ENCODE data around the gene CCNF. TPM values are rescaled to one million over a fixed set of nuclear protein-coding genes. Genes with fewer than 3 reads are reported as not detected.

Gene CCNF
- total and polyA plus RNA-seq, 2 of the 4 experiments (the other 2 are of a cell fraction), result 8.2 to 20.1 TPM

DNA sequence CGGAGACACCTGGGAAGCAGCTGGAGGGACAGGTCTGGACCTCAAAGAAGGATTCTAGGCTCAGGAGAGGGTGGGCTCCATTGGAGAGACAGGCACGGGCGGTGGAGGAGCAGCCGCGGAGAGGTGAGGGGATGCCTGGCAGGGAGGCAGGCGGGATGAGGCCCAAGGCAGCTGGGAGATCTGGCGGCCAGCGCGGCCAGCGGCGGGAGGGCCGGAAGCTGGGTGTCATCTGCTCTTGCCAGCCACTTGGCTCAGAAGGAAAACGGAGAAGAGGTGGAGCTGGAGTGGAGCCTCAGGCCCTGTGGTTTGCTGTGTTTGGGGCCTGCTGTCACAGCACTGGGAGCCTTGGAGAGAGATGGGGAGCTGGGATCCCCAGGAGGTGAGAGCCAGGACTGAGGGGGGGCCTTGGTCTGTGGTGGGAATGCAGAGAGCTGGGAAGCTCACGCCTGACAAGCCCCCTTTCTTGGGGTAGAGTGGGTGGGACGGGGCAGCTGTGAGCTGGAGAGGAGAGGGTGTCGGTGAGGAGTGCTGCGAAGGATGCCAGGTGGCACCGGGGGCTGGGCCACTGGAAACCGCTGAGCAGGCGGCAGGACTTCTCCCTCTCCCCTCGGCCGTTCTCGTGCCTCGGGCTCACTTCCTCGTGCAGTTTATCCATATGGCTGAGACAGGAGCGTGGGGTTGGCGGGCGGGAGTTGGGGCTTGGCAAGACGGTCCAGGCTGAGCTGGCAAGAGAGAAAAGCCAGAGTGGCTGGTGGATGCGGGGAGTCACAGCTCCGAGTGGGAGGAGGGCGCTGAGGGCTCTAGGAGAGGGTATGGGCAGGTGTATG lies 53.7 kb downstream of the CCNF start:
- Histone ChIP-seq H3K9me3 (ENCODE audit: control insufficient read depth, insufficient read depth, low read length) (no peaks in the 10 kb centered on the region), H2AK9ac (replicated peaks; ENCODE audit: low read depth, low read length, poor library complexity) (peak overlapping the region; percentile 92), H2BK120ac (ENCODE audit: low read depth, low read length) (no peak overlapping the region), H3K36me3 (ENCODE audit: control insufficient read depth, insufficient read depth, low read length) (no peaks in the 10 kb centered on the region), H2BK20ac (ENCODE audit: low read depth, low read length) (no peak overlapping the region), H3K18ac (ENCODE audit: low read depth, low read length) (peak overlapping the region; percentile 56), H3K9me1 (ENCODE audit: insufficient read depth, low read length) (peaks cover 11% of the 10 kb centered on the region; the same call in 1 of the 2 replicates), H2AK5ac (ENCODE audit: low read depth, low read length) (peak overlapping the region; percentile 88; the same call in 1 of the 2 replicates), H4K20me1 (ENCODE audit: insufficient read depth, low read length) (peaks cover 19% of the 10 kb centered on the region), H3K79me1 (ENCODE audit: low read depth in 1 of 2, low read length in 2 of 2) (peaks cover 37 to 73% of the 10 kb centered on the region in 2 experiments), H4K91ac (ENCODE audit: insufficient read depth, low read depth, low read length) (peak overlapping the region; percentile 36; the same call in 1 of the 2 replicates), H3K14ac (replicated peaks; ENCODE audit: low read depth, low read length) (peak overlapping the region; percentile 61), H2BK5ac (ENCODE audit: low read depth, low read length, poor library complexity, severe bottlenecking) (peak overlapping the region; percentile 65), H2AFZ (replicated peaks; ENCODE audit: low read length, poor library complexity) (peak overlapping the region; percentile 91), H3K4me3 (ENCODE audit: insufficient read depth, low read depth, low read length) (peak overlapping the region; percentile 19; the same call in 1 of the 2 replicates), H3K27me3 (ENCODE audit: control insufficient read depth, insufficient read depth, low read length) (no peaks in the 10 kb centered on the region), H3K4ac (ENCODE audit: low read depth, low read length) (peak overlapping the region; percentile 86), H3K4me1 (ENCODE audit: control insufficient read depth, insufficient read depth, low read length) (peaks cover 27% of the 10 kb centered on the region), H4K8ac (ENCODE audit: low read depth in 2 of 2, low read length in 2 of 2) (peak overlapping the region in 1 of 2 experiments; percentile 91; a peak in 2 of 4 replicates), H3K4me2 (ENCODE audit: low read depth, low read length) (peak overlapping the region; percentile 85), H3K9ac (ENCODE audit: low read depth, low read length) (peak overlapping the region; percentile 53), H3K23ac (ENCODE audit: low read depth, low read length) (peak overlapping the region; percentile 63; the same call in 1 of the 2 replicates), H4K5ac (ENCODE audit: low read depth, low read length) (peak overlapping the region; percentile 98), H2BK15ac (ENCODE audit: low read depth, low read length) (0 out of 3 replicates have a peak overlapping the region, but pooled peaks have one; percentile 18), H3K27ac (ENCODE audit: insufficient read depth, low read length) (peak overlapping the region; percentile 68), H3K56ac (ENCODE audit: extremely low read depth, insufficient read depth, low read length) (no peak overlapping the region)
- CTCF ChIA-PET, result interaction anchor here (0.6 to 0.9 kb wide), 3 partner anchors 10 to 42 kb away, joined by 3 to 4 read pairs (median 3); no protein-coding TSS in a partner anchor
- POLR2A ChIA-PET (ENCODE audit: unreplicated experiment), result no interaction called here
- no TSS peak for BruUV-seq (replicated peaks)
- in situ Hi-C loops (cut with MboI; ENCODE audit: low sequenced_read_pairs) (no loop called here), dilution Hi-C loops (cut with HindIII; ENCODE audit: low sequenced_read_pairs, unreplicated experiment) (no loop called here), intact Hi-C loops (cut with micrococcal nuclease) (no loop called here)
- ATAC-seq (ENCODE audit: low read depth), result peak; percentile 90
- 21% methylated on average over 21 of the region's 32 CpGs; no CpG with 5 or more reads in 1 of the 2 experiments for WGBS, 2 experiments (ENCODE audit: extremely low coverage in 2 of 2, insufficient read length in 1 of 2)
- DNase-seq, result peak; percentile 71
- TF ChIP-seq POLR2A (IDR thresholded peaks at IDR 0.05; ENCODE audit: low read depth, low read length), result no peak
- no peak for TF ChIP-seq RFX5 (IDR thresholded peaks at IDR 0.05; ENCODE audit: low read depth, low read length)
- TF ChIP-seq, protein P1, sequence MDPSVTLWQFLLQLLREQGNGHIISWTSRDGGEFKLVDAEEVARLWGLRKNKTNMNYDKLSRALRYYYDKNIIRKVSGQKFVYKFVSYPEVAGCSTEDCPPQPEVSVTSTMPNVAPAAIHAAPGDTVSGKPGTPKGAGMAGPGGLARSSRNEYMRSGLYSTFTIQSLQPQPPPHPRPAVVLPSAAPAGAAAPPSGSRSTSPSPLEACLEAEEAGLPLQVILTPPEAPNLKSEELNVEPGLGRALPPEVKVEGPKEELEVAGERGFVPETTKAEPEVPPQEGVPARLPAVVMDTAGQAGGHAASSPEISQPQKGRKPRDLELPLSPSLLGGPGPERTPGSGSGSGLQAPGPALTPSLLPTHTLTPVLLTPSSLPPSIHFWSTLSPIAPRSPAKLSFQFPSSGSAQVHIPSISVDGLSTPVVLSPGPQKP (IDR thresholded peaks at IDR 0.05; ENCODE audit: borderline replicate concordance, low read depth, low read length), result no peak
- TF ChIP-seq SMC3 (IDR thresholded peaks at IDR 0.05; ENCODE audit: low read depth, low read length), result no peak
- TF ChIP-seq CTCF (conservative IDR thresholded peaks at IDR 0.05; ENCODE audit: low read depth, low read length), result no peak
- TF ChIP-seq CEBPB (IDR thresholded peaks at IDR 0.05; ENCODE audit: low read depth, low read length), result no peak
- no peak for TF ChIP-seq USF2 (IDR thresholded peaks at IDR 0.05; ENCODE audit: low read depth, low read length)
- no peak for TF ChIP-seq RAD21 (IDR thresholded peaks at IDR 0.05; ENCODE audit: low read length)
- TF ChIP-seq NFE2L2 (IDR thresholded peaks at IDR 0.05; ENCODE audit: low read depth, low read length), result no peak
- TF ChIP-seq MXI1 (IDR thresholded peaks at IDR 0.05; ENCODE audit: borderline replicate concordance, low read depth, low read length), result no peak
- no peak for TF ChIP-seq MAFK (IDR thresholded peaks at IDR 0.05; ENCODE audit: low read depth, low read length)
- no peak; the same call in 1 of the 2 replicates for TF ChIP-seq MAZ (IDR thresholded peaks at IDR 0.05; ENCODE audit: borderline replicate concordance, low read depth, low read length)
- no peak for TF ChIP-seq BHLHE40 (IDR thresholded peaks at IDR 0.05; ENCODE audit: low read depth, low read length)
- TF ChIP-seq FOS (IDR thresholded peaks at IDR 0.05; ENCODE audit: low read depth, low read length), result no peak

Data from IMR-90 (cell line).